ENCODE results near the gene DCLK1. TPM values are rescaled to one million over a fixed set of nuclear protein-coding genes. Genes with fewer than 3 reads are reported as not detected.
A peak's percentile ranks its signal among the peaks of the same experiment; 100 is the strongest.

DCLK1 gene
- total and polyA plus RNA-seq, 2 experiments from 2014 or later = 0.48 to 0.65 TPM

GRCh38 chr13:35996360-35996759 lies 134.8 kb downstream of the DCLK1 start:
- Histone ChIP-seq H3K36me3 (ENCODE audit: low read depth) (no peaks in the 10 kb centered on the region), H3K9me2 (ENCODE audit: insufficient read depth) (no peaks in the 10 kb centered on the region), H3F3A (ENCODE audit: insufficient read depth) (peaks cover 29% of the 10 kb centered on the region), H3K27ac (no peak overlapping the region), H3K4me2 (ENCODE audit: unreplicated experiment) (no peak overlapping the region), H3K9me3 (ENCODE audit: low read depth) (no peaks in the 10 kb centered on the region), H2AFZ (no peak overlapping the region), H3K4me3 (no peak overlapping the region), H4K20me1 (ENCODE audit: insufficient read depth) (no peaks in the 10 kb centered on the region), H3K9ac (no peak overlapping the region), H3K79me2 (ENCODE audit: insufficient read depth) (no peaks in the 10 kb centered on the region), H3K27me3 (replicated peaks; ENCODE audit: insufficient read depth) (no peaks in the 10 kb centered on the region), H3K4me1 (ENCODE audit: insufficient read depth) (peaks cover 29% of the 10 kb centered on the region)
- DNase-seq = no peak
- in situ Hi-C loops (cut with MboI) = loop anchor here (25.0 kb wide), 1 partner anchor 391 kb away; no protein-coding TSS in a partner anchor
- TF ChIP-seq EZH2phosphoT487 (IDR thresholded peaks at IDR 0.05; ENCODE audit: insufficient read depth, low read depth) = no peak
- TF ChIP-seq EZH2 (IDR thresholded peaks at IDR 0.05; ENCODE audit: insufficient read depth, poor library complexity, severe bottlenecking) = no peak
- 88 to 94% methylated on average over 3 of the region's 3 CpGs for WGBS, 2 experiments (ENCODE audit: low coverage in 1 of 2, low lambda C conversion rate in 2 of 2, missing lambda C conversion rate in 2 of 2)

GRCh38 chr13:35995136-35995535 lies 136.0 kb downstream of the DCLK1 start:
- H3F3A ChIP-seq (ENCODE audit: insufficient read depth) = peaks cover 29% of the 10 kb centered on the region
- TF ChIP-seq EZH2 (IDR thresholded peaks at IDR 0.05; ENCODE audit: insufficient read depth, poor library complexity, severe bottlenecking) (no peak), EZH2phosphoT487 (IDR thresholded peaks at IDR 0.05; ENCODE audit: insufficient read depth, low read depth) (no peak)
- peak; percentile 57 for DNase-seq
- H3K79me2 ChIP-seq (ENCODE audit: insufficient read depth) = no peaks in the 10 kb centered on the region
- H4K20me1 ChIP-seq (ENCODE audit: insufficient read depth) = no peaks in the 10 kb centered on the region
- in situ Hi-C loops (cut with MboI) = loop anchor here (25.0 kb wide), 1 partner anchor 392 kb away; no protein-coding TSS in a partner anchor
- WGBS, 2 experiments (ENCODE audit: low coverage in 1 of 2, low lambda C conversion rate in 2 of 2, missing lambda C conversion rate in 2 of 2) = 30 to 35% methylated on average over 2 of the region's 2 CpGs
- H3K4me3 ChIP-seq = no peak overlapping the region
- H3K9me2 ChIP-seq (ENCODE audit: insufficient read depth) = no peaks in the 10 kb centered on the region
- no peaks in the 10 kb centered on the region for H3K9me3 ChIP-seq (ENCODE audit: low read depth)
- H2AFZ ChIP-seq = peak overlapping the region; percentile 4; the same call in 1 of the 2 replicates
- no peaks in the 10 kb centered on the region for H3K27me3 ChIP-seq (replicated peaks; ENCODE audit: insufficient read depth)
- H3K4me1 ChIP-seq (ENCODE audit: insufficient read depth) = peaks cover 29% of the 10 kb centered on the region
- peak overlapping the region; percentile 40 for H3K9ac ChIP-seq
- peak overlapping the region; percentile 59 for H3K4me2 ChIP-seq (ENCODE audit: unreplicated experiment)
- no peaks in the 10 kb centered on the region for H3K36me3 ChIP-seq (ENCODE audit: low read depth)
- H3K27ac ChIP-seq = peak overlapping the region; percentile 78

- Histone ChIP-seq H3K9me2 (ENCODE audit: insufficient read depth) (no peaks in the 10 kb centered on the region), H3K27me3 (replicated peaks; ENCODE audit: insufficient read depth) (no peaks in the 10 kb centered on the region), H3K4me3 (0 out of 2 replicates have a peak overlapping the region, but pooled peaks have one; percentile 2), H3K36me3 (ENCODE audit: low read depth) (no peaks in the 10 kb centered on the region), H3K4me2 (ENCODE audit: unreplicated experiment) (peak overlapping the region; percentile 59), H3K27ac (peak overlapping the region; percentile 78), H2AFZ (peak overlapping the region; percentile 4; the same call in 1 of the 2 replicates), H4K20me1 (ENCODE audit: insufficient read depth) (no peaks in the 10 kb centered on the region), H3K79me2 (ENCODE audit: insufficient read depth) (no peaks in the 10 kb centered on the region), H3F3A (ENCODE audit: insufficient read depth) (peaks cover 29% of the 10 kb centered on the region), H3K9ac (peak overlapping the region; percentile 40), H3K4me1 (ENCODE audit: insufficient read depth) (peaks cover 29% of the 10 kb centered on the region), H3K9me3 (ENCODE audit: low read depth) (no peaks in the 10 kb centered on the region)
- peak; percentile 67; the same call in 1 of the 2 replicates for TF ChIP-seq EZH2phosphoT487 (IDR thresholded peaks at IDR 0.05; ENCODE audit: insufficient read depth, low read depth)
- TF ChIP-seq EZH2 (IDR thresholded peaks at IDR 0.05; ENCODE audit: insufficient read depth, poor library complexity, severe bottlenecking) = no peak
- in situ Hi-C loops (cut with MboI) = loop anchor here (25.0 kb wide), 1 partner anchor 393 kb away; no protein-coding TSS in a partner anchor
- 24 to 30% methylated on average over 6 of the region's 6 CpGs for WGBS, 2 experiments (ENCODE audit: low coverage in 1 of 2, low lambda C conversion rate in 2 of 2, missing lambda C conversion rate in 2 of 2)
- peak; percentile 88 for DNase-seq
Measured at GRCh38 chr13:35994131-35994966, 136.8 kb downstream of the DCLK1 start.

- 0 out of 2 replicates have a peak overlapping the region, but pooled peaks have one; percentile 2 for H3K4me3 ChIP-seq
- H3K4me2 ChIP-seq (ENCODE audit: unreplicated experiment) = peak overlapping the region; percentile 59
- 5 to 8% methylated on average over 1 of the region's 1 CpG for WGBS, 2 experiments (ENCODE audit: low coverage in 1 of 2, low lambda C conversion rate in 2 of 2, missing lambda C conversion rate in 2 of 2)
- no peaks in the 10 kb centered on the region for H3K27me3 ChIP-seq (replicated peaks; ENCODE audit: insufficient read depth)
- H3K9ac ChIP-seq = peak overlapping the region; percentile 24; the same call in 1 of the 2 replicates
- no peaks in the 10 kb centered on the region for H3K79me2 ChIP-seq (ENCODE audit: insufficient read depth)
- no peaks in the 10 kb centered on the region for H3K9me2 ChIP-seq (ENCODE audit: insufficient read depth)
- TF ChIP-seq EZH2phosphoT487 (IDR thresholded peaks at IDR 0.05; ENCODE audit: insufficient read depth, low read depth) (no peak), EZH2 (IDR thresholded peaks at IDR 0.05; ENCODE audit: insufficient read depth, poor library complexity, severe bottlenecking) (no peak)
- in situ Hi-C loops (cut with MboI) = loop anchor here (25.0 kb wide), 1 partner anchor 394 kb away; no protein-coding TSS in a partner anchor
- peak overlapping the region; percentile 78 for H3K27ac ChIP-seq
- H3K4me1 ChIP-seq (ENCODE audit: insufficient read depth) = peaks cover 29% of the 10 kb centered on the region
- no peaks in the 10 kb centered on the region for H3K9me3 ChIP-seq (ENCODE audit: low read depth)
- DNase-seq = no peak
- H3F3A ChIP-seq (ENCODE audit: insufficient read depth) = peaks cover 29% of the 10 kb centered on the region
- no peak overlapping the region for H2AFZ ChIP-seq
- no peaks in the 10 kb centered on the region for H4K20me1 ChIP-seq (ENCODE audit: insufficient read depth)
- H3K36me3 ChIP-seq (ENCODE audit: low read depth) = no peaks in the 10 kb centered on the region
Measured at GRCh38 chr13:35993686-35994085, 137.5 kb downstream of the DCLK1 start.
